Caco-2 (cell line): ENCODE results near the gene ADGRG3. TPM values are rescaled to one million over a fixed set of nuclear protein-coding genes. Genes with fewer than 3 reads are reported as not detected.

ENCODE experiments used
- BruUV-seq: library from RNA; stranded (reverse); fragments of 400-500 nt; replicated peaks from 2 replicates; lab custom pipeline; 2021; lab: Mats Ljungman, UMichigan
- CTCF ChIA-PET: fragments of 300-600 bp; sonication (Branson Sonifier 250); formaldehyde crosslinking; loops from one replicate; lab custom pipeline; 2022; ENCODE audit warnings: antibody characterized with exemption; lab: Charles Lee
- POLR2A ChIA-PET: fragments of 300-600 bp; sonication (Branson Sonifier 250); formaldehyde crosslinking; loops from one replicate; lab custom pipeline; 2022; ENCODE audit warnings: antibody characterized with exemption; lab: Charles Lee
- DNase-seq, 2 experiments: peaks; one replicate each; pipeline versions ENCODE4 v3.0.0 to v3.0.0-alpha.2; 2020 to 2022
- H3K27me3 ChIP-seq: replicated peaks from 2 replicates; pipeline ENCODE4 v1.6.0; 2011; ENCODE audit warnings: low read length; ENCODE audit not compliant: control insufficient read depth, insufficient read depth
- H3K36me3 ChIP-seq: 2 replicates; pipeline ENCODE4 v1.5.1; 2011; ENCODE audit warnings: low read length; ENCODE audit not compliant: control insufficient read depth, insufficient read depth
- H3K4me1 ChIP-seq: fragments of 250-450 bp; sonication (Bioruptor Pico); 2 replicates; pipeline ENCODE4 v1.5.1; 2020; ENCODE audit warnings: mild to moderate bottlenecking
- H3K4me3 ChIP-seq: 2 replicates; pipeline ENCODE4 v1.5.1; 2011; ENCODE audit warnings: low read depth, mild to moderate bottlenecking, control low read depth, low read length
- H3K9me3 ChIP-seq: fragments of 250-450 bp; sonication (Bioruptor Pico); 2 replicates; pipeline ENCODE4 v1.5.1; 2020; ENCODE audit warnings: mild to moderate bottlenecking, moderate library complexity
- H3K27ac Mint-ChIP-seq: one replicate; pipeline ENCODE4 v1.8.0; 2022; ENCODE audit warnings: mixed read lengths; ENCODE audit not compliant: unreplicated experiment
- H3K27me3 Mint-ChIP-seq: one replicate; pipeline ENCODE4 v1.8.0; 2022; ENCODE audit warnings: mixed read lengths; ENCODE audit not compliant: insufficient read depth, unreplicated experiment
- H3K36me3 Mint-ChIP-seq: one replicate; pipeline ENCODE4 v1.8.0; 2022; ENCODE audit warnings: mild to moderate bottlenecking, mixed read lengths; ENCODE audit not compliant: insufficient read depth, unreplicated experiment
- H3K4me1 Mint-ChIP-seq: one replicate; pipeline ENCODE4 v1.8.0; 2022; ENCODE audit warnings: low read depth, mixed read lengths; ENCODE audit not compliant: unreplicated experiment
- H3K4me3 Mint-ChIP-seq: one replicate; pipeline ENCODE4 v1.8.0; 2022; ENCODE audit warnings: mild to moderate bottlenecking, moderate library complexity, mixed read lengths; ENCODE audit not compliant: unreplicated experiment
- H3K9me3 Mint-ChIP-seq: one replicate; pipeline ENCODE4 v1.8.0; 2022; ENCODE audit warnings: mixed read lengths; ENCODE audit not compliant: unreplicated experiment
- intact Hi-C: fragments of 100-400 bp; cut with micrococcal nuclease; formaldehyde crosslinking; loops from one replicate; pipeline ENCODE4 v1.10.0; 2022; ENCODE audit not compliant: unreplicated experiment
- total RNA-seq: library from RNA; stranded (reverse); gene quantifications from 2 replicates; pipeline ENCODE4 v1.2.3, GENCODE V29; 2022
- TF ChIP-seq, protein P1 (sequence below), 2 experiments: fragments of 200-600 bp in 1 of 2; IDR thresholded peaks; 1 replicate in 1 of 2; 2 replicates in 1 of 2; pipeline versions ENCODE4 v1.5.1 to v1.8.0; 2011 to 2022; ENCODE audit warnings: antibody characterized with exemption in 1 of 2, control low read depth in 1 of 2, inconsistent platforms in 1 of 2, low read depth in 1 of 2, low read length in 1 of 2, mild to moderate bottlenecking in 1 of 2, moderate library complexity in 1 of 2; ENCODE audit not compliant: insufficient read depth in 1 of 2, severe bottlenecking in 1 of 2, unreplicated experiment in 1 of 2

The ADGRG3 gene
- total RNA-seq, 1 experiment from 2014 or later = 0.25 TPM

DNA sequence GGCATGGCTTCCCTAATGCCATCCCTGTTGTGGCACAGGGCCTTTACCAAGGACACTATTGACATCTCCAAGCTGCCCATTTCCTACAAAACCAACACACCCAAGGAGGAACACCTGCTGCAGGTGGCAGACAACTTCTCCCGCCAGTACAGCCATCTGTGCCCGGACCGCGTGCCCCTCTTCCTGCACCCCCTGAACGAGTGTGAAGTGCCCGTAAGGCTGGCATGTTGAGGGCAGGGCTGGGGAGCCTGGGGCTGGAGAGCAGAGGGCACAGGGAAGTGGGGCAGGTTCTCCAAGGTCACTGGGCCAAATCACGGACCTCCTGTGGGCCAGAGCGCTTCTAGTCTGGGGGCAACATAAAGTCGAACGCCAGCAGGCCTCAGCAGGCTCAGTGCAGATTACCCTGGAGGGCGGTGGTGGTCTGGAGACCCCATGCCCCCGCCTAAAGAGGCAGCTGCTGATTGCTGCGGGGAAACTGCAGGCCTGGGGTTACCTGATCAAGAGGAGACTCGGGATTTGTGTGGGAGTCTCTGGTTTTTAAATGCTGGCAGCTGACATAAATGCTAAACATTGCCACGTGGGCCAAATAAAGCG lies 30.8 kb downstream of the ADGRG3 start:
- Mint-ChIP-seq H3K27ac (peak overlapping the region; percentile 97), H3K36me3 (no peaks in the 10 kb centered on the region), H3K9me3 (no peaks in the 10 kb centered on the region), H3K27me3 (no peaks in the 10 kb centered on the region), H3K4me3 (no peak overlapping the region), H3K4me1 (peaks cover 23% of the 10 kb centered on the region)
- no peak overlapping the region for H3K4me3 ChIP-seq
- DNase-seq = no peak
- H3K36me3 ChIP-seq = no peaks in the 10 kb centered on the region
- no peaks in the 10 kb centered on the region for H3K27me3 ChIP-seq
- TF ChIP-seq, protein P1, sequence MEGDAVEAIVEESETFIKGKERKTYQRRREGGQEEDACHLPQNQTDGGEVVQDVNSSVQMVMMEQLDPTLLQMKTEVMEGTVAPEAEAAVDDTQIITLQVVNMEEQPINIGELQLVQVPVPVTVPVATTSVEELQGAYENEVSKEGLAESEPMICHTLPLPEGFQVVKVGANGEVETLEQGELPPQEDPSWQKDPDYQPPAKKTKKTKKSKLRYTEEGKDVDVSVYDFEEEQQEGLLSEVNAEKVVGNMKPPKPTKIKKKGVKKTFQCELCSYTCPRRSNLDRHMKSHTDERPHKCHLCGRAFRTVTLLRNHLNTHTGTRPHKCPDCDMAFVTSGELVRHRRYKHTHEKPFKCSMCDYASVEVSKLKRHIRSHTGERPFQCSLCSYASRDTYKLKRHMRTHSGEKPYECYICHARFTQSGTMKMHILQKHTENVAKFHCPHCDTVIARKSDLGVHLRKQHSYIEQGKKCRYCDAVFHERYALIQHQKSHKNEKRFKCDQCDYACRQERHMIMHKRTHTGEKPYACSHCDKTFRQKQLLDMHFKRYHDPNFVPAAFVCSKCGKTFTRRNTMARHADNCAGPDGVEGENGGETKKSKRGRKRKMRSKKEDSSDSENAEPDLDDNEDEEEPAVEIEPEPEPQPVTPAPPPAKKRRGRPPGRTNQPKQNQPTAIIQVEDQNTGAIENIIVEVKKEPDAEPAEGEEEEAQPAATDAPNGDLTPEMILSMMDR (IDR thresholded peaks at IDR 0.05; ENCODE audit: insufficient read depth in 1 of 2, low read depth in 1 of 2, low read length in 1 of 2, severe bottlenecking in 1 of 2, unreplicated experiment in 1 of 2) = no peak
- H3K4me1 ChIP-seq = peaks cover 54% of the 10 kb centered on the region
- no TSS peak for BruUV-seq
- H3K9me3 ChIP-seq = no peaks in the 10 kb centered on the region
- ChIA-PET CTCF (no interaction called here), POLR2A (no interaction called here)
- intact Hi-C loops = no loop called here

DNA sequence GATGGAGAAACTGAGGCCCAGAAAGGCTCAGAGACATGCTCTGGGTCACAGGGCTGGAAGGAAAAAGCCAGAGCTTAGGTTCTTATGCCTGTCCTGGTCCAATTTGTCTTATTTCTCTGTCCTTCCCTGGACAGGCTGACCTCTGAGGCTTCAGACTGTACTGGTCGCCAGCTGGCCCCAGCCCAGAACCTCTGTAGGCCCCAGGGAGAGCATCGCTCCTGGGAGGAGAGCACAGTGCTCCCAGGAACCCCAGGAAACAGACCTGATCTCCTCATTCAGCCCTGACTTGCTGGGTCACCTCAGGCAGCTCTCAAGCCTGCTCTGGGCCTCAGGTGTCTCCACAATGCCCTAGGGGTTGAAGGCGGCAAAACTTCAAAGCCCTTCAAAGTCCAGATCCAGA lies 31.4 kb downstream of the ADGRG3 start:
- POLR2A ChIA-PET = interaction anchor here (2.1 kb wide), 1 partner anchor 37 kb away, joined by 18 read pairs; the partner anchor contains the start of gene KATNB1
- no peak overlapping the region for H3K4me3 ChIP-seq
- intact Hi-C loops = no loop called here
- Mint-ChIP-seq H3K4me1 (peaks cover 29% of the 10 kb centered on the region), H3K36me3 (no peaks in the 10 kb centered on the region), H3K9me3 (no peaks in the 10 kb centered on the region), H3K27me3 (no peaks in the 10 kb centered on the region), H3K27ac (peak overlapping the region; percentile 97), H3K4me3 (no peak overlapping the region)
- DNase-seq = no peak
- BruUV-seq = no TSS peak
- peaks cover 55% of the 10 kb centered on the region for H3K4me1 ChIP-seq
- H3K27me3 ChIP-seq = no peaks in the 10 kb centered on the region
- CTCF ChIA-PET = interaction anchor here (2.3 kb wide), 1 partner anchor 37 kb away, joined by 18 read pairs; the partner anchor contains the start of gene KATNB1
- H3K9me3 ChIP-seq = no peaks in the 10 kb centered on the region
- no peaks in the 10 kb centered on the region for H3K36me3 ChIP-seq
- TF ChIP-seq, protein P1 (IDR thresholded peaks at IDR 0.05; ENCODE audit: insufficient read depth in 1 of 2, low read depth in 1 of 2, low read length in 1 of 2, severe bottlenecking in 1 of 2, unreplicated experiment in 1 of 2) = no peak

DNA sequence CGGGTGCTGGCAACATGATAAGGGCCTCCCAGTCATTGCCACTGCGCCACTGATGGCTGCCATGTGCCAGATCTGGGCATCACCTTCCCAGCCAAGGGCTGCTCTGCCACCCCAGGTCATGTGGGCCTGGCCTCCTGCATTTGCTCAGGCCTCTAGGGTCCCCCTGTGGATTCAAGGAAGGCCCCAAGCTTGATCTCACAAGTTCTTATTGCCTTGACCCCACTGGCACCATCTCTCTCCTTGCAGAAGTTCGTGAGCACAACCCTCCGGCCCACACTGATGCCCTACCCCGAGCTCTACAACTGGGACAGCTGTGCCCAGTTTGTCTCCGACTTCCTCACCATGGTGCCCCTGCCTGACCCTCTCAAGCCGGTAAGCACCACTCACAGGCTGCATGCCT lies 31.8 kb downstream of the ADGRG3 start:
- no peaks in the 10 kb centered on the region for H3K27me3 Mint-ChIP-seq
- peaks cover 60% of the 10 kb centered on the region for H3K4me1 ChIP-seq
- H3K4me1 Mint-ChIP-seq = peaks cover 33% of the 10 kb centered on the region
- no peaks in the 10 kb centered on the region for H3K9me3 ChIP-seq
- TF ChIP-seq, protein P1 (IDR thresholded peaks at IDR 0.05; ENCODE audit: insufficient read depth in 1 of 2, low read depth in 1 of 2, low read length in 1 of 2, severe bottlenecking in 1 of 2, unreplicated experiment in 1 of 2) = no peak
- ChIA-PET CTCF (interaction anchor here (2.3 kb wide), 1 partner anchor 36 kb away, joined by 18 read pairs; the partner anchor contains the start of gene KATNB1), POLR2A (interaction anchor here (2.1 kb wide), 1 partner anchor 36 kb away, joined by 18 read pairs; the partner anchor contains the start of gene KATNB1)
- no TSS peak for BruUV-seq
- no peaks in the 10 kb centered on the region for H3K27me3 ChIP-seq
- no peak overlapping the region for H3K4me3 ChIP-seq
- H3K36me3 Mint-ChIP-seq = no peaks in the 10 kb centered on the region
- no peaks in the 10 kb centered on the region for H3K9me3 Mint-ChIP-seq
- H3K36me3 ChIP-seq = no peaks in the 10 kb centered on the region
- intact Hi-C loops = loop anchor here (2.0 to 5.0 kb wide), 2 partner anchors 23 to 33 kb away; partner anchors contain the start of gene ADGRG3
- no peak overlapping the region for H3K4me3 Mint-ChIP-seq
- DNase-seq = no peak
- peak overlapping the region; percentile 97 for H3K27ac Mint-ChIP-seq
